Smooth muscle cell (in vitro differentiated cells): ENCODE measurements around the gene XRCC6. TPM values are rescaled to one million over a fixed set of nuclear protein-coding genes. Genes with fewer than 3 reads are reported as not detected.

ENCODE experiments used
- DNase-seq: peaks from one replicate; lab custom pipeline; 2025; ENCODE audit not compliant: unreplicated experiment; lab: John Stamatoyannopoulos, UW
- H2AFZ ChIP-seq: fragments of 200-600 bp; sonication (generic); 2 replicates; pipeline ENCODE4 v1.6.0; 2016; ENCODE audit warnings: antibody characterized with exemption, low read depth, mild to moderate bottlenecking
- H3F3A ChIP-seq: fragments of 200-600 bp; sonication (generic); 2 replicates; pipeline ENCODE4 v1.6.0; 2017; ENCODE audit warnings: antibody characterized with exemption, low read depth
- H3K27ac ChIP-seq: fragments of 200-600 bp; sonication (generic); 2 replicates; pipeline ENCODE4 v1.5.1; 2016; ENCODE audit warnings: low read depth, mild to moderate bottlenecking
- H3K27me3 ChIP-seq: fragments of 200-600 bp; sonication (generic); 2 replicates; pipeline ENCODE4 v1.6.1; 2016; ENCODE audit warnings: low read depth, mild to moderate bottlenecking
- H3K36me3 ChIP-seq: fragments of 200-600 bp; sonication (generic); 2 replicates; pipeline ENCODE4 v1.5.1; 2016; ENCODE audit warnings: low read depth
- H3K4me1 ChIP-seq: fragments of 200-600 bp; sonication (generic); 2 replicates; pipeline ENCODE4 v1.5.1; 2016; ENCODE audit warnings: low read depth
- H3K4me2 ChIP-seq: fragments of 200-600 bp; sonication (generic); 2 replicates; pipeline ENCODE4 v1.6.0; 2016; ENCODE audit warnings: mild to moderate bottlenecking
- H3K4me3 ChIP-seq: fragments of 200-600 bp; sonication (generic); 2 replicates; pipeline ENCODE4 v1.5.1; 2016; ENCODE audit warnings: mild to moderate bottlenecking
- H3K79me2 ChIP-seq: fragments of 200-600 bp; sonication (generic); 2 replicates; pipeline ENCODE4 v1.6.0; 2016; ENCODE audit warnings: low read depth, mild to moderate bottlenecking
- H3K9ac ChIP-seq: fragments of 200-600 bp; sonication (generic); 2 replicates; pipeline ENCODE4 v1.6.0; 2016; ENCODE audit warnings: low read depth
- H3K9me3 ChIP-seq: fragments of 200-600 bp; sonication (generic); replicated peaks from 2 replicates; pipeline ENCODE4 v1.5.1; 2016; ENCODE audit warnings: low read depth
- H4K20me1 ChIP-seq: fragments of 200-600 bp; sonication (generic); 2 replicates; pipeline ENCODE4 v1.6.0; 2016; ENCODE audit warnings: low read depth
- CTCF ChIP-seq: fragments of 200-600 bp; sonication (generic); IDR thresholded peaks from 2 replicates; pipeline ENCODE4 v1.5.1; 2017; ENCODE audit warnings: borderline replicate concordance, mild to moderate bottlenecking, antibody characterized with exemption; ENCODE audit not compliant: insufficient read depth, poor library complexity, severe bottlenecking
- whole genome bisulfite sequencing: methylation state at CpG from one replicate; pipeline ENCODE4 v1.1.7; 2016; ENCODE audit warnings: low lambda C conversion rate; 5-methylcytosine and 5-hydroxymethylcytosine counted together
- polyA plus RNA-seq: library from polyadenylated mRNA; unstranded; fragments of >200 nt; fragmentation: Nextera tagmentation; extraction: Ambion mirVana; gene quantifications from 2 replicates; pipeline ENCODE4 v1.2.1, GENCODE V29; 2016
- total RNA-seq: library from RNA; depleted of rRNA; stranded (reverse); fragments of >200 nt; gene quantifications from 2 replicates; pipeline ENCODE4 v1.2.3, GENCODE V29; 2014

The XRCC6 gene
- total and polyA plus RNA-seq, 2 experiments from 2014 or later: 186 to 264 TPM

DNA sequence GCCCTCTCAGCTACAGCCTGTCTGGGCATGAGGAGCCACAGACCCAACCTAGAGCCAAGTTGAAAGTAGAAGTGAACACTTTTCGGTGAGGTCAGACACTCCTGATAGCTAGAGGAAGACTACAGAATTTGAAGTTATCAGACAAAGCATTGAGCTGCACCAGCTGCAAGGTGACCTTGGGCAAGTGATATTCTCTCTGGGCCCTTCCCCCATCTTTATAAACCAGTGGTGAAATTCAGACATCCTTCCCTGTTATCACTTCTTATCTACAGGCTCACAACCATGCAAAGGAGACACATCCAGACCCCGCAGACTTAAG is 23.5 kb upstream of the XRCC6 start:
- H3K36me3 ChIP-seq: no peaks in the 10 kb centered on the region
- DNase-seq: no peak

GRCh38 chr22:41598081-41598480 is 23.0 kb upstream of the XRCC6 start:
- Histone ChIP-seq H3K4me2 (no peak overlapping the region), H3K36me3 (no peaks in the 10 kb centered on the region), H2AFZ (no peak overlapping the region), H4K20me1 (no peaks in the 10 kb centered on the region), H3K27me3 (no peaks in the 10 kb centered on the region), H3K4me1 (no peaks in the 10 kb centered on the region), H3K4me3 (no peak overlapping the region), H3K27ac (peak overlapping the region; percentile 39), H3K9ac (no peak overlapping the region), H3F3A (peaks cover 6% of the 10 kb centered on the region), H3K79me2 (no peaks in the 10 kb centered on the region), H3K9me3 (no peaks in the 10 kb centered on the region)
- TF ChIP-seq CTCF: no peak
- DNase-seq: no peak
- WGBS: 47% methylated on average over 5 of the region's 5 CpGs

More for the DNA sequence above, 23.5 kb upstream of the XRCC6 start:
- Histone ChIP-seq H3K27me3 (no peaks in the 10 kb centered on the region), H3K27ac (no peak overlapping the region), H3K4me1 (no peaks in the 10 kb centered on the region), H3F3A (peaks cover 6% of the 10 kb centered on the region), H3K79me2 (no peaks in the 10 kb centered on the region), H3K9me3 (no peaks in the 10 kb centered on the region), H3K9ac (no peak overlapping the region), H4K20me1 (no peaks in the 10 kb centered on the region), H3K4me2 (no peak overlapping the region), H3K4me3 (no peak overlapping the region), H2AFZ (no peak overlapping the region)
- WGBS: 64% methylated on average over 2 of the region's 2 CpGs
- TF ChIP-seq CTCF: no peak

- Histone ChIP-seq H3K9me3 (no peaks in the 10 kb centered on the region), H3K27ac (peak overlapping the region; percentile 39), H3F3A (peaks cover 6% of the 10 kb centered on the region), H3K27me3 (no peaks in the 10 kb centered on the region), H3K4me1 (no peaks in the 10 kb centered on the region), H3K9ac (no peak overlapping the region), H3K79me2 (no peaks in the 10 kb centered on the region), H3K36me3 (no peaks in the 10 kb centered on the region), H3K4me2 (no peak overlapping the region), H2AFZ (no peak overlapping the region), H3K4me3 (no peak overlapping the region), H4K20me1 (no peaks in the 10 kb centered on the region)
- TF ChIP-seq CTCF: no peak
- no peak for DNase-seq
- 93% methylated on average over 8 of the region's 8 CpGs for WGBS
These were observed 22.0 kb upstream of the XRCC6 start for GRCh38 chr22:41598891-41599635.

DNA sequence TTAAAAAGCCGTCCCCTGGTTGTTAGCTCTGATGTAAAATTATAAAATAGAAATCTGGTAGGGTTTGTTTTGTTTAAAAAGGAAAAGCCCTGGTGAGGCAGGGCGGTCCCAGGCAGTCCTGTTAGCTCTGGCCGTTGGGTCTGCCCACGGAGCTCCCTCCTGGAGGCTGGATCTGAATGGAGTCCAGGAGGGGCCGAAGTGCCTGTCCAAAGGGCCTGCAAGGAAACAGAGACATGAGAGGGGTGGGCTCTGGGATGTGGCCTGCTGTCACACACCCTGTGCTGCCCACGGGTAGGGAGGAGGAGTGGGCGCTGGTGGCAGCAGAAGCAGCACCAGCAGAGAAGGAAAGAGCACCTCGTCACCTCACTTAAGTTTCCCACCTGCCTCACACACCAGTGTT is 20.1 kb upstream of the XRCC6 start:
- Histone ChIP-seq H3K9ac (no peak overlapping the region), H3K79me2 (no peaks in the 10 kb centered on the region), H2AFZ (no peak overlapping the region), H4K20me1 (no peaks in the 10 kb centered on the region), H3K4me2 (no peak overlapping the region), H3K36me3 (no peaks in the 10 kb centered on the region), H3K4me1 (no peaks in the 10 kb centered on the region), H3K27ac (no peak overlapping the region), H3K27me3 (no peaks in the 10 kb centered on the region), H3K4me3 (no peak overlapping the region), H3F3A (peaks cover 6% of the 10 kb centered on the region), H3K9me3 (no peaks in the 10 kb centered on the region)
- DNase-seq: no peak
- WGBS: 92% methylated on average over 8 of the region's 8 CpGs
- TF ChIP-seq CTCF: no peak
